SK-N-SH treated with all-trans-retinoic acid at 6 μM for 48 hours (cell line): ENCODE measurements around the gene TRMT61A.

Source experiments
- ATAC-seq: fragments of 200-7000 bp; cut with Tn5 transposase; 3 replicates; pipeline ENCODE4 v1.9.1; 2020; ENCODE audit warnings: mild to moderate bottlenecking, moderate library complexity
- ARNTL ChIP-seq: fragments of 450-650 bp; formaldehyde crosslinking; IDR thresholded peaks from 2 replicates; pipeline ENCODE4 v1.5.0; 2020; ENCODE audit warnings: low read depth, mild to moderate bottlenecking, moderate library complexity, borderline replicate concordance
- BACH2 ChIP-seq: fragments of 250-450 bp; sonication (Bioruptor Pico); IDR thresholded peaks from 2 replicates; pipeline ENCODE4 v1.9.0; 2021; ENCODE audit warnings: mild to moderate bottlenecking, borderline replicate concordance
- ESRRG ChIP-seq: fragments of 250-450 bp; sonication (Bioruptor Pico); IDR thresholded peaks from 2 replicates; pipeline ENCODE4 v1.6.1; 2021; ENCODE audit warnings: mild to moderate bottlenecking
- GLIS3 ChIP-seq: fragments of 250-450 bp; sonication (Bioruptor Pico); IDR thresholded peaks from 2 replicates; pipeline ENCODE4 v1.5.0; 2020; ENCODE audit warnings: mild to moderate bottlenecking, moderate library complexity
- OSR1 ChIP-seq: fragments of 250-450 bp; sonication (Bioruptor Pico); IDR thresholded peaks from 2 replicates; pipeline ENCODE4 v1.8.0; 2022; ENCODE audit warnings: moderate library complexity, mild to moderate bottlenecking, inconsistent platforms
- PPARA ChIP-seq: fragments of 250-450 bp; sonication (Bioruptor Pico); IDR thresholded peaks from 2 replicates; pipeline ENCODE4 v1.5.0; 2020; ENCODE audit warnings: mild to moderate bottlenecking, borderline replicate concordance
- RARB ChIP-seq: fragments of 250-450 bp; sonication (Bioruptor Pico); IDR thresholded peaks from 2 replicates; pipeline ENCODE4 v1.8.0; 2021; ENCODE audit warnings: mild to moderate bottlenecking, moderate library complexity
- SNAI2 ChIP-seq: fragments of 250-450 bp; sonication (Bioruptor Pico); IDR thresholded peaks from 2 replicates; pipeline ENCODE4 v1.5.0; 2020; ENCODE audit warnings: mild to moderate bottlenecking, moderate library complexity
- TCF4 ChIP-seq: fragments of 250-450 bp; sonication (Bioruptor Pico); IDR thresholded peaks from 2 replicates; pipeline ENCODE4 v1.8.0; 2021; ENCODE audit warnings: mild to moderate bottlenecking, moderate library complexity, borderline replicate concordance
- TOX ChIP-seq: fragments of 250-450 bp; sonication (Bioruptor Pico); IDR thresholded peaks from 2 replicates; pipeline ENCODE4 v1.8.0; 2021; ENCODE audit warnings: mild to moderate bottlenecking, moderate library complexity, borderline replicate concordance
- ZC3H10 ChIP-seq: fragments of 250-450 bp; sonication (Bioruptor Pico); IDR thresholded peaks from 2 replicates; pipeline ENCODE4 v1.5.1; 2021; ENCODE audit warnings: mild to moderate bottlenecking, moderate library complexity
- ZFP3 ChIP-seq: fragments of 250-450 bp; sonication (Bioruptor Pico); IDR thresholded peaks from 2 replicates; pipeline ENCODE4 v1.5.0; 2020; ENCODE audit warnings: mild to moderate bottlenecking, moderate library complexity
- ZFP30 ChIP-seq: fragments of 450-650 bp; formaldehyde crosslinking; IDR thresholded peaks from 2 replicates; pipeline ENCODE4 v1.5.0; 2022; ENCODE audit warnings: mild to moderate bottlenecking, moderate library complexity
- ZNF70 ChIP-seq: fragments of 450-650 bp; formaldehyde crosslinking; IDR thresholded peaks from 2 replicates; pipeline ENCODE4 v1.5.0; 2020; ENCODE audit warnings: mild to moderate bottlenecking, moderate library complexity
- ZNF8 ChIP-seq: fragments of 450-650 bp; formaldehyde crosslinking; IDR thresholded peaks from 2 replicates; pipeline ENCODE4 v1.5.0; 2020; ENCODE audit warnings: mild to moderate bottlenecking, moderate library complexity
- TF ChIP-seq, protein P1 (sequence below): fragments of 250-450 bp; sonication (Bioruptor Pico); IDR thresholded peaks from 2 replicates; pipeline ENCODE4 v1.8.0; 2021; ENCODE audit warnings: low read depth, mild to moderate bottlenecking, moderate library complexity, borderline replicate concordance
- TF ChIP-seq, protein P2 (sequence below): fragments of 250-450 bp; sonication (Bioruptor Pico); IDR thresholded peaks from 2 replicates; pipeline ENCODE4 v1.8.0; 2020; ENCODE audit warnings: mild to moderate bottlenecking, moderate library complexity, borderline replicate concordance
- TF ChIP-seq, protein P3 (sequence below): fragments of 250-450 bp; sonication (Bioruptor Pico); IDR thresholded peaks from 2 replicates; pipeline ENCODE4 v1.5.1; 2021; ENCODE audit warnings: mild to moderate bottlenecking, moderate library complexity
- TF ChIP-seq, protein P4 (sequence below): fragments of 250-450 bp; sonication (Bioruptor Pico); IDR thresholded peaks from 2 replicates; pipeline ENCODE4 v1.5.0; 2020; ENCODE audit warnings: mild to moderate bottlenecking, moderate library complexity
- TF ChIP-seq, protein P5 (sequence below): fragments of 250-450 bp; sonication (Bioruptor Pico); IDR thresholded peaks from 2 replicates; pipeline ENCODE4 v1.5.1; 2020; ENCODE audit warnings: low read depth, mild to moderate bottlenecking, moderate library complexity

The TRMT61A gene

DNA sequence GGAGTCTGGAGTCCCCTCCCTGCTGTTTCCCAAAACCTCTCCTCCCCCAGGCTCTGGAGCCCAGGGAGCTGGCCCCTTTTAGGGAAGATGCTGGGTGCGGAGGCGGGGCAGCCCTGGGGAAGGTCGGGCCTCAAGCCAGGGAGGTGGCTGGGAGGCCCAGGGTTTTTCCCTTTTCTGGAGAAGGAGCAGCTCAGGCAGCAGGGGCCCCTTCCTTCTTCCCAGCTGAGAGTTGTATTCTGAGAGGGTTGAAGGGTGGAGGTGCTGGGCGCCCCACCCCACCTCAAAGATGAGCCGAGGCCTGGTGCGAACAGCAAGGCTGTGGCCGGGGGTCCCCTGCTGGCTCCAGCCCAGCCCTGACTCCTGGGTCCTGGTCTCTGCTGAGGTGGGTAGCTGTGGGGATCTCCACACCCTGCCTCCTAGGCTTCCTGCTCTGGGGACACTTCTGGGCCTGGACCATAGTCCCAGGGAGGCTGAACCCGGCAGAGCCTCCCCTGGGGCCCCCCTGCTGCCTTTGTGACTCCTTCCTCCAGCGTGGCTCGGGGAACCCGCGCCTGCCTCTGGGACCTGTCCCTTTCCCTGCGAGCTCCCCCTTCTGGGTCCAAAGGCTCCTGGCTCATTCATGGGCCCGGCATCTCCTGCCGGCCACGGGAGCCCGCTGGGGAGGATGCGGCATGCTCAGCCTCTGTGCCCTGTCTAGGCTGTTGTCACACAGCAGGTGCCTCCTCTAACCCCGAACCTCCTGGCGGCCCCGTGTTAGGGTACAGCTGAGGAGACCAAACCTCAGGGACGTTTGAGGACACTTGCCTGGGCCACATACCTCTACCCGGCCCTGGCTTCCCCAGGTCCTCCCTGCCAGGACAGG is 4.4 kb downstream of the TRMT61A start (continued):
- no peak for TF ChIP-seq ZNF8 (CRISPR knock-in tag)

DNA sequence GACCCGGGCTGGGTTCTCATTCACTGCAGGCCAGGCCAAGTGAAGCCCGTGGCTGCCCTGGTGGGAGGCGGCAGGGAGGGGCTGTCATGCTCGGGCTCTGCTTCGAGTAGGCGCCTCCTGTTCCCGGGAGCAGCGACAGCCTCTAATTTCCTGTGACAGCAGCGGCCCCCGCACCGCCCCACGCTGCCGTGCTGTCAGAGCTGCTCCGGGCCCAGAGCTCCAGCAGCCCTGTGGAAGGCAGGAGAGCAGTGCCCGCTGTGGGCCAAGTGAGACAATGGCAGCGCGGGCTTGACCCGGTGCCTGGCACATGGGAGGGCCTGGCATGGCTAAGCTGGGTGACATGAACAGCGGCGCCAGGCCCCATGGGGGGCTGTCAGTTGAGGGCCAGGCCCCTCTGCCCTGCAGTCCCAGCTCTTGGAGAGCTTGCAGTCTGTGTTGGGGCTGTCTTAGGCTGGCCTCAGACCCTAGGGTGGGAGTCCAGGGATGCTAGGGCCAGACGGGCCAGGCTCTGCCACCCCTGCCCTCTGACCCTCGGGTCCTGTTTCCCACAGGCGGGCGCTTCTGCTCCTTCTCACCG is 5.1 kb downstream of the TRMT61A start:
- TF ChIP-seq ZNF8 (CRISPR knock-in tag) = no peak
- TF ChIP-seq ARNTL (CRISPR knock-in tag) = no peak
- no peak for TF ChIP-seq ZNF70 (CRISPR knock-in tag)
- no peak for TF ChIP-seq SNAI2 (CRISPR knock-in tag)
- TF ChIP-seq TCF4 (CRISPR knock-in tag) = no peak
- no peak for TF ChIP-seq PPARA (CRISPR knock-in tag)
- TF ChIP-seq ZFP3 = no peak
- no peak for TF ChIP-seq ZC3H10
- no peak for TF ChIP-seq GLIS3 (CRISPR knock-in tag)
- TF ChIP-seq, protein P1, sequence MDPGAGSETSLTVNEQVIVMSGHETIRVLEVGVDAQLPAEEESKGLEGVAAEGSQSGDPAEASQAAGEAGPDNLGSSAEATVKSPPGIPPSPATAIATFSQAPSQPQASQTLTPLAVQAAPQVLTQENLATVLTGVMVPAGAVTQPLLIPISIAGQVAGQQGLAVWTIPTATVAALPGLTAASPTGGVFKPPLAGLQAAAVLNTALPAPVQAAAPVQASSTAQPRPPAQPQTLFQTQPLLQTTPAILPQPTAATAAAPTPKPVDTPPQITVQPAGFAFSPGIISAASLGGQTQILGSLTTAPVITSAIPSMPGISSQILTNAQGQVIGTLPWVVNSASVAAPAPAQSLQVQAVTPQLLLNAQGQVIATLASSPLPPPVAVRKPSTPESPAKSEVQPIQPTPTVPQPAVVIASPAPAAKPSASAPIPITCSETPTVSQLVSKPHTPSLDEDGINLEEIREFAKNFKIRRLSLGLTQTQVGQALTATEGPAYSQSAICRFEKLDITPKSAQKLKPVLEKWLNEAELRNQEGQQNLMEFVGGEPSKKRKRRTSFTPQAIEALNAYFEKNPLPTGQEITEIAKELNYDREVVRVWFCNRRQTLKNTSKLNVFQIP (CRISPR knock-in tag) = no peak
- TF ChIP-seq, protein P2, sequence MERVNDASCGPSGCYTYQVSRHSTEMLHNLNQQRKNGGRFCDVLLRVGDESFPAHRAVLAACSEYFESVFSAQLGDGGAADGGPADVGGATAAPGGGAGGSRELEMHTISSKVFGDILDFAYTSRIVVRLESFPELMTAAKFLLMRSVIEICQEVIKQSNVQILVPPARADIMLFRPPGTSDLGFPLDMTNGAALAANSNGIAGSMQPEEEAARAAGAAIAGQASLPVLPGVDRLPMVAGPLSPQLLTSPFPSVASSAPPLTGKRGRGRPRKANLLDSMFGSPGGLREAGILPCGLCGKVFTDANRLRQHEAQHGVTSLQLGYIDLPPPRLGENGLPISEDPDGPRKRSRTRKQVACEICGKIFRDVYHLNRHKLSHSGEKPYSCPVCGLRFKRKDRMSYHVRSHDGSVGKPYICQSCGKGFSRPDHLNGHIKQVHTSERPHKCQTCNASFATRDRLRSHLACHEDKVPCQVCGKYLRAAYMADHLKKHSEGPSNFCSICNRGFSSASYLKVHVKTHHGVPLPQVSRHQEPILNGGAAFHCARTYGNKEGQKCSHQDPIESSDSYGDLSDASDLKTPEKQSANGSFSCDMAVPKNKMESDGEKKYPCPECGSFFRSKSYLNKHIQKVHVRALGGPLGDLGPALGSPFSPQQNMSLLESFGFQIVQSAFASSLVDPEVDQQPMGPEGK (CRISPR knock-in tag) = no peak
- no peak for TF ChIP-seq BACH2 (CRISPR knock-in tag)
- no peak for TF ChIP-seq TOX

DNA sequence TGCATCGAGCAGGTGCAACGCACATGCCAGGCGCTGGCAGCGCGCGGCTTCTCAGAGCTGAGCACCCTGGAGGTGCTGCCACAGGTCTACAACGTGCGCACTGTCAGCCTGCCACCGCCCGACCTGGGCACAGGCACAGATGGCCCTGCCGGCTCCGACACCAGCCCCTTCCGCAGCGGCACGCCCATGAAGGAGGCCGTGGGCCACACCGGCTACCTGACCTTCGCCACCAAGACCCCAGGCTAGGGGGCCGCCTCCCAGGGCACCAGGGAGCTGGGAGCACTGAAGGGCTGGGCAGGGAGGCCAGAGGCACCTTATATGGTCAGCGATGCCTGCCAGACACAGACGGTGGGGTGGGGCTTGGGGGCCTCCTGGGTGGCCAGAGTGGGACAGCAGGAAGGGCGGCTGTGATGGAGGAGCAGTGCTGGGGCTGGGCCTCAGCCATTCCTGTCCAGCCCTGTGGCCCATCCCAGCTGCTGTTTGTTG is 5.6 kb downstream of the TRMT61A start:
- ATAC-seq = no peak
- no peak for TF ChIP-seq ZFP30 (CRISPR knock-in tag)
- TF ChIP-seq PPARA (CRISPR knock-in tag) = no peak
- no peak for TF ChIP-seq BACH2 (CRISPR knock-in tag)
- TF ChIP-seq, protein P3, sequence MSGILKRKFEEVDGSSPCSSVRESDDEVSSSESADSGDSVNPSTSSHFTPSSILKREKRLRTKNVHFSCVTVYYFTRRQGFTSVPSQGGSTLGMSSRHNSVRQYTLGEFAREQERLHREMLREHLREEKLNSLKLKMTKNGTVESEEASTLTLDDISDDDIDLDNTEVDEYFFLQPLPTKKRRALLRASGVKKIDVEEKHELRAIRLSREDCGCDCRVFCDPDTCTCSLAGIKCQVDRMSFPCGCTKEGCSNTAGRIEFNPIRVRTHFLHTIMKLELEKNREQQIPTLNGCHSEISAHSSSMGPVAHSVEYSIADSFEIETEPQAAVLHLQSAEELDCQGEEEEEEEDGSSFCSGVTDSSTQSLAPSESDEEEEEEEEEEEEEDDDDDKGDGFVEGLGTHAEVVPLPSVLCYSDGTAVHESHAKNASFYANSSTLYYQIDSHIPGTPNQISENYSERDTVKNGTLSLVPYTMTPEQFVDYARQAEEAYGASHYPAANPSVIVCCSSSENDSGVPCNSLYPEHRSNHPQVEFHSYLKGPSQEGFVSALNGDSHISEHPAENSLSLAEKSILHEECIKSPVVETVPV (CRISPR knock-in tag) = no peak
- no peak for TF ChIP-seq TOX
- TF ChIP-seq, protein P4, sequence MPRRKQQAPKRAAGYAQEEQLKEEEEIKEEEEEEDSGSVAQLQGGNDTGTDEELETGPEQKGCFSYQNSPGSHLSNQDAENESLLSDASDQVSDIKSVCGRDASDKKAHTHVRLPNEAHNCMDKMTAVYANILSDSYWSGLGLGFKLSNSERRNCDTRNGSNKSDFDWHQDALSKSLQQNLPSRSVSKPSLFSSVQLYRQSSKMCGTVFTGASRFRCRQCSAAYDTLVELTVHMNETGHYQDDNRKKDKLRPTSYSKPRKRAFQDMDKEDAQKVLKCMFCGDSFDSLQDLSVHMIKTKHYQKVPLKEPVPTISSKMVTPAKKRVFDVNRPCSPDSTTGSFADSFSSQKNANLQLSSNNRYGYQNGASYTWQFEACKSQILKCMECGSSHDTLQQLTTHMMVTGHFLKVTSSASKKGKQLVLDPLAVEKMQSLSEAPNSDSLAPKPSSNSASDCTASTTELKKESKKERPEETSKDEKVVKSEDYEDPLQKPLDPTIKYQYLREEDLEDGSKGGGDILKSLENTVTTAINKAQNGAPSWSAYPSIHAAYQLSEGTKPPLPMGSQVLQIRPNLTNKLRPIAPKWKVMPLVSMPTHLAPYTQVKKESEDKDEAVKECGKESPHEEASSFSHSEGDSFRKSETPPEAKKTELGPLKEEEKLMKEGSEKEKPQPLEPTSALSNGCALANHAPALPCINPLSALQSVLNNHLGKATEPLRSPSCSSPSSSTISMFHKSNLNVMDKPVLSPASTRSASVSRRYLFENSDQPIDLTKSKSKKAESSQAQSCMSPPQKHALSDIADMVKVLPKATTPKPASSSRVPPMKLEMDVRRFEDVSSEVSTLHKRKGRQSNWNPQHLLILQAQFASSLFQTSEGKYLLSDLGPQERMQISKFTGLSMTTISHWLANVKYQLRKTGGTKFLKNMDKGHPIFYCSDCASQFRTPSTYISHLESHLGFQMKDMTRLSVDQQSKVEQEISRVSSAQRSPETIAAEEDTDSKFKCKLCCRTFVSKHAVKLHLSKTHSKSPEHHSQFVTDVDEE = no peak
- TF ChIP-seq, protein P5, sequence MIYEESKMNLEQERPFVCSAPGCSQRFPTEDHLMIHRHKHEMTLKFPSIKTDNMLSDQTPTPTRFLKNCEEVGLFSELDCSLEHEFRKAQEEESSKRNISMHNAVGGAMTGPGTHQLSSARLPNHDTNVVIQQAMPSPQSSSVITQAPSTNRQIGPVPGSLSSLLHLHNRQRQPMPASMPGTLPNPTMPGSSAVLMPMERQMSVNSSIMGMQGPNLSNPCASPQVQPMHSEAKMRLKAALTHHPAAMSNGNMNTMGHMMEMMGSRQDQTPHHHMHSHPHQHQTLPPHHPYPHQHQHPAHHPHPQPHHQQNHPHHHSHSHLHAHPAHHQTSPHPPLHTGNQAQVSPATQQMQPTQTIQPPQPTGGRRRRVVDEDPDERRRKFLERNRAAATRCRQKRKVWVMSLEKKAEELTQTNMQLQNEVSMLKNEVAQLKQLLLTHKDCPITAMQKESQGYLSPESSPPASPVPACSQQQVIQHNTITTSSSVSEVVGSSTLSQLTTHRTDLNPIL (CRISPR knock-in tag) = no peak
- TF ChIP-seq ZC3H10 = no peak
- TF ChIP-seq, protein P2 (CRISPR knock-in tag) = no peak
- no peak for TF ChIP-seq SNAI2 (CRISPR knock-in tag)
- no peak for TF ChIP-seq ZFP3
- no peak for TF ChIP-seq RARB (CRISPR knock-in tag)
- TF ChIP-seq, protein P1 (CRISPR knock-in tag) = no peak
- no peak for TF ChIP-seq ESRRG
- TF ChIP-seq OSR1 (CRISPR knock-in tag) = no peak
- TF ChIP-seq GLIS3 (CRISPR knock-in tag) = no peak
- TF ChIP-seq, all 23 proteins: peak for 0

More for the DNA sequence above, 5.1 kb downstream of the TRMT61A start:
- ATAC-seq = no peak
